Spleen (tissue), 7 donors: ENCODE measurements around the gene MYCBP.

ENCODE experiments used
- CTCF ChIP-seq, 11 experiments: fragments of 200-600 bp in 7 of 11; fragments of 450-650 bp in 4 of 11; sonication (generic) in 4 of 11; IDR thresholded peaks in 8 of 11; conservative IDR thresholded peaks in 3 of 11; 1 replicate in 7 of 11; 2 replicates in 4 of 11; pipeline versions ENCODE4 v1.4.0 to v1.8.0; 2016 to 2021; ENCODE audit warnings: antibody characterized with exemption in 11 of 11, inconsistent platforms in 4 of 11, mild to moderate bottlenecking in 1 of 11
- POLR2AphosphoS5 ChIP-seq, 3 donors: sonication (generic); formaldehyde crosslinking; IDR thresholded peaks; one replicate each; pipeline ENCODE4 v1.5.1; 2017; ENCODE audit warnings: antibody characterized with exemption in 3 of 3
- donor health status: DM: no; HTN: no; CAD: no; lungs with moderate emphysema.
- donor health status: DM: no; HTN: no; CAD: no.
- donor health status: DM: no; HTN: no; CAD: no.

GRCh38 chr1:38818175-38818976 lies 54.8 kb downstream of the MYCBP start:
- TF ChIP-seq CTCF (IDR thresholded peaks at IDR 0.05 in 8 of 11, conservative IDR thresholded peaks at IDR 0.05 in 3 of 11) (peak in 10 of 11 experiments; percentile 8 to 93 (median 82)), POLR2AphosphoS5 (IDR thresholded peaks at IDR 0.05) (no peak)
